K562 (cell line): ENCODE data around the gene GRIP1. TPM values are rescaled to one million over a fixed set of nuclear protein-coding genes. Genes with fewer than 3 reads are reported as not detected.

Source experiments
- ATAC-seq: fragments of 200-7000 bp; cut with Tn5 transposase; 3 replicates; pipeline ENCODE4 v1.9.1; 2020; ENCODE audit warnings: moderate library complexity
- BruUV-seq: library from RNA; stranded (reverse); fragments of 400-500 nt; replicated peaks from 2 replicates; lab custom pipeline; 2021; lab: Mats Ljungman, UMichigan
- CTCF ChIA-PET: fragments of 300-600 bp; formaldehyde crosslinking; extraction: SDS; loops from one replicate; lab custom pipeline; 2021; ENCODE audit warnings: low intra/inter-chr PET ratio; lab: Yijun Ruan, JAX
- POLR2A ChIA-PET: fragments of 300-600, 350-650 bp; sonication (Branson Sonifier 250); formaldehyde crosslinking; extraction: SDS; loops from one replicate; lab custom pipeline; 2021; ENCODE audit warnings: antibody characterized with exemption, inconsistent platforms; lab: Yijun Ruan, JAX
- DNase-seq, 4 experiments: peaks; one replicate each; pipeline versions ENCODE4 v3.0.0 to v3.0.0-alpha.2; 2011 to 2018; ENCODE audit warnings: low spot score in 3 of 4, mixed read lengths in 3 of 4; ENCODE audit errors: extremely low read depth in 1 of 4
- FAIRE-seq: peaks from 2 replicates; lab custom pipeline; 2011; peaks lifted over from hg19 to GRCh38; lab: Jason Lieb, UNC
- H2AFZ ChIP-seq: 2 replicates; pipeline ENCODE4 v1.6.0; 2011; ENCODE audit warnings: low read depth, low read length, control low read depth, inconsistent platforms
- H3K27ac ChIP-seq: fragments of 200-600 bp; 3 replicates; pipeline ENCODE4 v1.8.0; 2011; ENCODE audit warnings: low read depth, mild to moderate bottlenecking, control low read depth, inconsistent platforms, low read length, moderate library complexity, mixed read lengths; ENCODE audit errors: extremely low read depth
- H3K27me3 ChIP-seq, 2 experiments: fragments of 300-600 bp in 1 of 2; 2 replicates in 1 of 2; 3 replicates in 1 of 2; pipeline versions ENCODE4 v1.6.0 to v1.8.0; 2011; ENCODE audit warnings: inconsistent platforms in 2 of 2, low read length in 2 of 2, mild to moderate bottlenecking in 1 of 2, mixed read lengths in 1 of 2, moderate library complexity in 1 of 2; ENCODE audit not compliant: control insufficient read depth in 2 of 2, insufficient read depth in 2 of 2
- H3K36me3 ChIP-seq: fragments of 300-600 bp; 3 replicates; pipeline ENCODE4 v1.8.0; 2011; ENCODE audit warnings: mild to moderate bottlenecking, low read length, inconsistent platforms; ENCODE audit not compliant: control insufficient read depth, insufficient read depth
- H3K4me1 ChIP-seq, 2 experiments: fragments of 200-600 bp in 1 of 2; replicated peaks in 1 of 2; 2 replicates in 1 of 2; 3 replicates in 1 of 2; pipeline versions ENCODE4 v1.5.1 to v1.8.0; 2011; ENCODE audit warnings: inconsistent platforms in 2 of 2, low read length in 2 of 2, mild to moderate bottlenecking in 1 of 2, mixed read lengths in 1 of 2, moderate library complexity in 1 of 2; ENCODE audit not compliant: control insufficient read depth in 2 of 2, insufficient read depth in 2 of 2
- H3K4me2 ChIP-seq: 2 replicates; pipeline ENCODE4 v1.6.1; 2011; ENCODE audit warnings: low read length, control low read depth, inconsistent platforms, mixed read lengths; ENCODE audit not compliant: insufficient read depth
- H3K4me3 ChIP-seq: fragments of 200-600 bp; sonication (generic), shearing (Covaris generic); 2 replicates; pipeline ENCODE4 v1.5.1; 2016; ENCODE audit warnings: control low read depth, inconsistent platforms
- H3K79me2 ChIP-seq: fragments of 200-600 bp; 3 replicates; pipeline ENCODE4 v1.8.0; 2011; ENCODE audit warnings: low read length, inconsistent platforms; ENCODE audit not compliant: control insufficient read depth, insufficient read depth
- H3K9ac ChIP-seq, 2 experiments: 2 replicates each; pipeline versions ENCODE4 v1.6.0 to v1.6.1; 2011; ENCODE audit warnings: low read depth in 2 of 2, low read length in 2 of 2, control low read depth in 1 of 2, inconsistent platforms in 1 of 2, mild to moderate bottlenecking in 1 of 2, mixed read lengths in 1 of 2; ENCODE audit not compliant: insufficient read depth in 1 of 2
- H3K9me1 ChIP-seq: one replicate; pipeline ENCODE4 v1.6.0; 2011; ENCODE audit warnings: inconsistent platforms, mild to moderate bottlenecking, low read length, moderate library complexity; ENCODE audit not compliant: control insufficient read depth, insufficient read depth
- H3K9me3 ChIP-seq: replicated peaks from 2 replicates; pipeline ENCODE4 v1.5.1; 2011; ENCODE audit warnings: low read depth, low read length, inconsistent platforms; ENCODE audit not compliant: control insufficient read depth, insufficient read depth
- H4K20me1 ChIP-seq: replicated peaks from 2 replicates; pipeline ENCODE4 v1.6.1; 2011; ENCODE audit warnings: low read length, inconsistent platforms, mixed read lengths; ENCODE audit not compliant: control insufficient read depth, insufficient read depth
- ESRRA ChIP-seq: fragments of 450-650 bp; IDR thresholded peaks from 2 replicates; pipeline ENCODE4 v1.6.1; 2014; ENCODE audit warnings: low read depth, mild to moderate bottlenecking, moderate library complexity, borderline replicate concordance
- FOXM1 ChIP-seq, 2 experiments: fragments of 450-650 bp in 1 of 2; sonication (generic) in 1 of 2; formaldehyde crosslinking in 1 of 2; IDR thresholded peaks; 2 replicates each; pipeline versions ENCODE4 v1.6.1 to v1.9.0; 2017 to 2022; ENCODE audit warnings: low read depth in 2 of 2, mild to moderate bottlenecking in 2 of 2, missing genetic modification reagents in 1 of 2, moderate library complexity in 1 of 2
- IRF2 ChIP-seq: sonication (generic); formaldehyde crosslinking; IDR thresholded peaks from 2 replicates; pipeline ENCODE4 v1.8.1; 2022; ENCODE audit warnings: mild to moderate bottlenecking, missing genetic modification reagents
- SMARCC2 ChIP-seq: fragments of 450-650 bp; IDR thresholded peaks from 2 replicates; pipeline ENCODE4 v1.6.1; 2017; ENCODE audit warnings: antibody characterized with exemption, moderate library complexity, mild to moderate bottlenecking, low read depth
- SRSF1 ChIP-seq: fragments of 200-400 bp; formaldehyde crosslinking; IDR thresholded peaks from 2 replicates; pipeline ENCODE4 v1.6.1; 2017; ENCODE audit warnings: mild to moderate bottlenecking, low read depth, low read length, moderate library complexity
- SRSF7 ChIP-seq: fragments of 200-400 bp; formaldehyde crosslinking; optimal IDR thresholded peaks from 2 replicates; pipeline ENCODE3; 2017; ENCODE audit warnings: mild to moderate bottlenecking, low read depth, low read length
- XRCC5 ChIP-seq: fragments of 200-400 bp; formaldehyde crosslinking; IDR thresholded peaks from 2 replicates; pipeline ENCODE4 v1.6.1; 2017; ENCODE audit warnings: low read depth, mild to moderate bottlenecking, low read length
- ZNF507 ChIP-seq: conservative IDR thresholded peaks from 2 replicates; pipeline ENCODE4 v1.6.1; 2017; ENCODE audit warnings: missing genetic modification characterization, missing compliant biosample characterization
- ZNF76 ChIP-seq: fragments of 250-450 bp; sonication (Bioruptor Pico); IDR thresholded peaks from 2 replicates; pipeline ENCODE4 v1.4.0; 2020; ENCODE audit warnings: mild to moderate bottlenecking, moderate library complexity, borderline replicate concordance
- WGBS: fragments of 100-300 bp; shearing (Covaris generic); methylation state at CpG from one replicate; pipeline ENCODE4 v1.1.6; 2016; ENCODE audit warnings: low coverage, mixed read lengths; ENCODE audit not compliant: insufficient coverage; ENCODE audit errors: missing lambda C conversion rate; 5-methylcytosine and 5-hydroxymethylcytosine counted together
- in situ Hi-C: fragments of 300-500 bp; cut with MboI; formaldehyde crosslinking; loops from 4 replicates; pipeline ENCODE4 v1.15.0; 2018; ENCODE audit warnings: inconsistent platforms, mixed read lengths
- intact Hi-C: fragments of 100-400 bp; cut with micrococcal nuclease; formaldehyde crosslinking; loops from 2 replicates; pipeline ENCODE4 v1.14.2; 2022
- polyA plus RNA-seq, 8 experiments: library from polyadenylated mRNA; depleted of rRNA in 4 of 8; stranded (reverse) in 5 of 8; unstranded in 3 of 8; fragments of >200 nt; fragmentation: Nextera tagmentation in 2 of 8; fragmentation: Illumina TruSeq in 1 of 8; extraction: Ambion mirVana in 2 of 8; extraction: Trizol in 1 of 8; gene quantifications; 2 replicates each; pipeline versions ENCODE4 v1.2.1 to v1.2.3, GENCODE V29; 2011 to 2014; ENCODE audit warnings: inconsistent platforms in 1 of 8, missing spikeins in 1 of 8
- total RNA-seq, 7 experiments: library from RNA; depleted of rRNA in 6 of 7; stranded (reverse); fragments of >200 nt in 6 of 7; fragmentation: Illumina TruSeq in 2 of 7; extraction: Trizol in 2 of 7; gene quantifications; 2 replicates each; pipeline versions ENCODE4 v1.2.1 to v1.2.3, GENCODE V29; 2011 to 2021; ENCODE audit warnings: low replicate concordance in 1 of 7

Gene GRIP1
- total and polyA plus RNA-seq, 9 of the 15 experiments (the other 6 are each of a cell fraction or from before 2014, with no cell fraction given): 0.28 to 1.2 (median 0.45) TPM

GRCh38 chr12:66508025-66508424 is 170.9 kb downstream of the GRIP1 start:
- intact Hi-C loops: no loop called here
- no peaks in the 10 kb centered on the region for H3K36me3 ChIP-seq
- in situ Hi-C loops: no loop called here
- DNase-seq (no peak), FAIRE-seq (no peak), ATAC-seq (no peak)
- H3K4me3 ChIP-seq: no peak overlapping the region
- H3K4me1 ChIP-seq: no peaks in the 10 kb centered on the region
- POLR2A ChIA-PET: no interaction called here
- no peak overlapping the region for H3K4me2 ChIP-seq
- BruUV-seq: no TSS peak
- CTCF ChIA-PET: no interaction called here
- WGBS: 5% methylated on average over 2 of the region's 2 CpGs
- H3K27ac ChIP-seq: no peak overlapping the region
- H3K27me3 ChIP-seq: no peaks in the 10 kb centered on the region
- H2AFZ ChIP-seq: no peak overlapping the region
- no peaks in the 10 kb centered on the region for H3K79me2 ChIP-seq
- H3K9me1 ChIP-seq: no peaks in the 10 kb centered on the region
- no peak overlapping the region for H3K9ac ChIP-seq
- no peaks in the 10 kb centered on the region for H4K20me1 ChIP-seq
- TF ChIP-seq FOXM1 (IDR thresholded peaks at IDR 0.05; ENCODE audit: low read depth) (no peak), FOXM1 (CRISPR knock-in tag; IDR thresholded peaks at IDR 0.05; ENCODE audit: low read depth) (no peak), SMARCC2 (no peak), SRSF7 (no peak), ZNF507 (tag) (no peak), ZNF76 (no peak), IRF2 (CRISPR knock-in tag) (no peak), SRSF1 (no peak), ESRRA (no peak), XRCC5 (no peak)
- TF ChIP-seq, all 486 proteins: peak for 0
- no peaks in the 10 kb centered on the region for H3K9me3 ChIP-seq
